ENCODE results near the gene GALR3.

The GALR3 gene, protein sequence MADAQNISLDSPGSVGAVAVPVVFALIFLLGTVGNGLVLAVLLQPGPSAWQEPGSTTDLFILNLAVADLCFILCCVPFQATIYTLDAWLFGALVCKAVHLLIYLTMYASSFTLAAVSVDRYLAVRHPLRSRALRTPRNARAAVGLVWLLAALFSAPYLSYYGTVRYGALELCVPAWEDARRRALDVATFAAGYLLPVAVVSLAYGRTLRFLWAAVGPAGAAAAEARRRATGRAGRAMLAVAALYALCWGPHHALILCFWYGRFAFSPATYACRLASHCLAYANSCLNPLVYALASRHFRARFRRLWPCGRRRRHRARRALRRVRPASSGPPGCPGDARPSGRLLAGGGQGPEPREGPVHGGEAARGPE

DNA sequence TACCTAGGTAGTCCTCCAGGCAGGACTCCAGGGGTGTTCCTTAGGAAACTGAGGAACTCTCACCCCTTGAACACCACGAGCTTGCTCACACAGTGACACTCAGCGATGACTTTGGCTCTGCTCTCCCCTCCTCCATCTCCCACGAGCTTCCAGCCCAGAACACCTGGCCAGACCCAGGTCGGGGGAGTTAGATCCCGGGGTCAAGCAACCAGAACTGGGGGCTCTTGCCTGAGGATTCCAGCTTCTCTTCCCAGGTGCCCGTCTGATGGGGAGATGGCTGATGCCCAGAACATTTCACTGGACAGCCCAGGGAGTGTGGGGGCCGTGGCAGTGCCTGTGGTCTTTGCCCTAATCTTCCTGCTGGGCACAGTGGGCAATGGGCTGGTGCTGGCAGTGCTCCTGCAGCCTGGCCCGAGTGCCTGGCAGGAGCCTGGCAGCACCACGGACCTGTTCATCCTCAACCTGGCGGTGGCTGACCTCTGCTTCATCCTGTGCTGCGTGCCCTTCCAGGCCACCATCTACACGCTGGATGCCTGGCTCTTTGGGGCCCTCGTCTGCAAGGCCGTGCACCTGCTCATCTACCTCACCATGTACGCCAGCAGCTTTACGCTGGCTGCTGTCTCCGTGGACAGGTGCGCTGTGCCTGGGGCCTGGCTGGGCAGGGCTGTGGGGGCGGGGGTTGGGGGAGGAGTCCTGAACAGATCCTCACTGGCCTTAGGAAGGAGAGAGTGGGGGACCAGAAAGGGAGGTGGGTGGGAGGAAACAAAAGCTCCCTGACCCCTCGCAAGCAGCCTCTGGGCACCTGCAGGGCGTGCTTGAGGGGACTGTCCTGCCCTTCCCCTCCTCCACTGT lies at the start of gene GALR3:
Gene GALR3 (plus strand): TSS at position 249 of the 852 bp plus-strand sequence. CDS start 25 bp downstream, at position 274.
- TF ChIP-seq, protein P1, sequence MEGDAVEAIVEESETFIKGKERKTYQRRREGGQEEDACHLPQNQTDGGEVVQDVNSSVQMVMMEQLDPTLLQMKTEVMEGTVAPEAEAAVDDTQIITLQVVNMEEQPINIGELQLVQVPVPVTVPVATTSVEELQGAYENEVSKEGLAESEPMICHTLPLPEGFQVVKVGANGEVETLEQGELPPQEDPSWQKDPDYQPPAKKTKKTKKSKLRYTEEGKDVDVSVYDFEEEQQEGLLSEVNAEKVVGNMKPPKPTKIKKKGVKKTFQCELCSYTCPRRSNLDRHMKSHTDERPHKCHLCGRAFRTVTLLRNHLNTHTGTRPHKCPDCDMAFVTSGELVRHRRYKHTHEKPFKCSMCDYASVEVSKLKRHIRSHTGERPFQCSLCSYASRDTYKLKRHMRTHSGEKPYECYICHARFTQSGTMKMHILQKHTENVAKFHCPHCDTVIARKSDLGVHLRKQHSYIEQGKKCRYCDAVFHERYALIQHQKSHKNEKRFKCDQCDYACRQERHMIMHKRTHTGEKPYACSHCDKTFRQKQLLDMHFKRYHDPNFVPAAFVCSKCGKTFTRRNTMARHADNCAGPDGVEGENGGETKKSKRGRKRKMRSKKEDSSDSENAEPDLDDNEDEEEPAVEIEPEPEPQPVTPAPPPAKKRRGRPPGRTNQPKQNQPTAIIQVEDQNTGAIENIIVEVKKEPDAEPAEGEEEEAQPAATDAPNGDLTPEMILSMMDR (IDR thresholded peaks at IDR 0.05; ENCODE audit: control insufficient read depth, insufficient read depth, low read depth, low read length, missing control alignments), result no peak
- H3K4me3 ChIP-seq (ENCODE audit: control insufficient read depth, low read depth, low read length), result no peak within 1 kb of the TSS
- DNase-seq (ENCODE audit: low read depth), result no peak

DNA sequence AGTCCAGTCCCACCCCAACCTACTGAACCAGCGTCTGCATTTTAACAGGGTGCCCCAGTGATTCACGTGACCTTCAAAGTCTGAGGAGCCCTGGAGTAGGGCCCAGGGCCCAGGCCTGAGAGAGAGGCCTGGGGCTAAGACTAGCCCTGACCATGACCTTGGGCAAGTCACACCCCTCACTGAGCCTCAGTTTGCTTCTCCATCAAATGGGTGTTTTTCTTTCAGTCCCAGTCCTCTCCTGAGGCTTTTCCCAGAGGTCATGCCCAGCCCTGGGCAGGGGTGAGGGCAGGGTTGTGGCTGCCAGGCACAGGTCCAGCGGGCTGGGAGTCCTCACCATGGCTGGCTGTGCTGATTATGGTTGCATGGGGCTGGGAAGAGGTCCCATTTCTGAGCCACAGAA lies 48.5 kb upstream of the GALR3 start:
- H3K4me3 ChIP-seq (ENCODE audit: control insufficient read depth, low read depth, low read length), result no peak overlapping the region
- no peak for DNase-seq (ENCODE audit: low read depth)
- TF ChIP-seq, protein P1 (IDR thresholded peaks at IDR 0.05; ENCODE audit: control insufficient read depth, insufficient read depth, low read depth, low read length, missing control alignments), result no peak

DNA sequence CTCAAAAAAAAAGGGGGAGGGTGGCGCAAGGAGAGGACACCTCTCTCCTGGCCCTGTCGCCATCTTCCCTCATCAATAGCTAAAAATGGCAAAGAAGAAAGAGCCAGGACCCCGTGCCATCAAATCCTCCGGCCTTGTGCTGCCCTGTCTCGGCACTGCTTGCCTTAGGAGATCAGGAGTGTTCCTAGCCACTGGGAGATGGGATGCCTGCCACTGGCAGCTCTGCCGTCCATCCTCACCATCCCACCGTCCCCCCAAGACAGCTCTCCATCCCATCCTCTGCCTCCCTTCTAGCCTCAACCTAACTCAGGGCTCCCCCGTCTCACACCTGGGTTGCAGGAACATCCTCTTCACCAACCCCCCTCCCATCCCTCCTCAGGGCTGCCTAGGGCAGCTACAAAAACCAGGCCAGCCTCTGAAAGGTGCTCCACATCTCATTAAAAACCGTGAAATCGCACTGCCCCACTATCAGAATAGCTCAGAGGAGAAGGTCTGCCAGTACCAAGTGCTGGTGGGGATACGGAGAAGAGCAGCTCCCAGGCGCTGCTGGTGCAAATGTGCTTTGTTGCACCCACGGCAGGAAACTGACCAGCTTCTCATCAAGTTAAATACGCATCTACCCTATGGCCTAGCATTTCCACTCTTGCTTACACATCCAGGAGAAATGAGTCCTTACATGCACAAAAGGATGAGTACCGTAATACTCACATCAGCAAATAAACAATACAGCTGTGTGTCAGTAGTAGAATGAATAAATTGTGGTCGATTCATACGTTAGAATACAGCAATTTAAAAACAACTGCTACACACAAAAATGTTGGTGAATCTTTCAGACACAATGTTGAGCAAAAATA lies 47.2 kb upstream of the GALR3 start:
- TF ChIP-seq, protein P1 (IDR thresholded peaks at IDR 0.05; ENCODE audit: control insufficient read depth, insufficient read depth, low read depth, low read length, missing control alignments), result no peak
- no peak overlapping the region for H3K4me3 ChIP-seq (ENCODE audit: control insufficient read depth, low read depth, low read length)
- DNase-seq (ENCODE audit: low read depth), result peak; percentile 62

DNA sequence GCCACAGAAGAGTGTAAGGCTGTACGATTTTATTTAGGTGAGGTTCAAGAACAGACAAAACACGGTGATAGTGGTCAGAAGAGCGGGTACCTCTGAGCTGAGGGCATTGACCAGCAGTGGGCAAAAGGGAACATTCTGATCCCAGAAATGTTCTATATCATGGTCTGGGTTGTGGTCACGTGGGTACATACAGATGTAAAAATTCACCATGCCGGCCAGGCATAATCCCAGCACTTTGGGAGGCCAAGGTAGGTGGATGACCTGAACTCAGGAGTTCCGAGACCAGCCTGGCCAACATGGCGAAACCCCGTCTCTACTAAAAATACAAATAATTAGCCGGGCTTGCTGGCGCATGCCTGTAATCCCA lies 46.6 kb upstream of the GALR3 start:
- TF ChIP-seq, protein P1 (IDR thresholded peaks at IDR 0.05; ENCODE audit: control insufficient read depth, insufficient read depth, low read depth, low read length, missing control alignments), result no peak

DNA sequence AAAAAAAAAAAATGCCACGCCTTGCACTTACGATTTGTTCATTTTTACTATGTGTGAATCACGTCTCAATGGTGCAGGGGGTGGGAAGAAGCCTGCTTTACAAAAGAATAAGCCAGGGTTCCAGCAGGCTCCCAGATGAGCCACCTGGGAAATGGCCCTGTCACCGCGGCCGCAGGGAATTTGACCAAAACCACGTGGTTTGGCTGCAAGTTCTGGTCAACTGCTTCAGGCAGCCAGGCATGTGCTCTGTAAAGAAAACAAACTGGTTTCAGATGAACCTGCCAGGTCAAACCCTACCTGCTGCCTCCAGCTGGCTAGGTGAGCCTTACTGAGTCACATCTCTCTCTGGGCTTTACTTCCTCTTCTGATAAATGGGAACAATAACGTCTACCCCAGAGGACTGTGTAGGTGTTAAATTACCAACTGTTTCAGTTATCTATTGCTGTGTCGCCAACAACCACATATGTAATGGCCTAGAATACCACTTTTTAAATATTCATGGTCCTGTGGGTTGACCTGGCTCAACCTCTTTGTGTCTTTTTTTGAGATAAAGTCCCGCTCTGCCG lies 46.0 kb upstream of the GALR3 start:
- TF ChIP-seq, protein P1 (IDR thresholded peaks at IDR 0.05; ENCODE audit: control insufficient read depth, insufficient read depth, low read depth, low read length, missing control alignments), result no peak
- peak; percentile 66 for DNase-seq (ENCODE audit: low read depth)
- no peak overlapping the region for H3K4me3 ChIP-seq (ENCODE audit: control insufficient read depth, low read depth, low read length)

More for the DNA sequence above, 46.6 kb upstream of the GALR3 start:
- no peak for DNase-seq (ENCODE audit: low read depth)
- H3K4me3 ChIP-seq (ENCODE audit: control insufficient read depth, low read depth, low read length), result no peak overlapping the region
